ENCODE measurements around the gene ST7. TPM values are rescaled to one million over a fixed set of nuclear protein-coding genes. Genes with fewer than 3 reads are reported as not detected.
"Not testable (repeated sequence)": the region's sequence is repeated elsewhere in the genome, so short reads cannot be mapped to it uniquely, and the experiment has no call there.

Gene ST7
- total RNA-seq, 1 experiment from 2014 or later: 38.2 TPM

DNA sequence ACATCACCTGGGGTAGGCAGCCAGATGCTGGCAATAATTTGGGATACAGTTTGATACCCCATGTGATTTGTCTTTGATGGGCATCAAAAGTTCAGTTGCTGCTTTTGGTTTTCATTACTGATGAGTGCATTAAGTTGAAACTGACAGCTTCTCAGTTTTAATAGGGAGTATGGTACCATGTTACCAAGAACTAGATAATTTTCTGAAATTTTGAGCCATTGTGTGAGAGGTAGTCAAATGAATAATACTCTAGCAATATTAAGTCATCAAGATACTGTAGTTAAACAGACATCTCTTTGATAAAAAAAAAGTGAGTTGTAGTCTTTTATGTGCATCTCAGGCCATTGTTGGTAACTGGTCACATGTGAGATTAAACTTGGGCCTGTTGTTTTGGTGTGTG, 71.5 kb downstream of the ST7 start:
- H3K4me1 ChIP-seq: peaks cover 10% of the 10 kb centered on the region; the same call in 1 of the 2 replicates
- no peak overlapping the region for H3K4me3 ChIP-seq (ENCODE audit: low read depth, low read length)
- POLR2A ChIA-PET: no interaction called here
- no peaks in the 10 kb centered on the region for H3K4me1 Mint-ChIP-seq (ENCODE audit: low read depth, unreplicated experiment)
- H3K36me3 ChIP-seq (ENCODE audit: control insufficient read depth, insufficient read depth, low read length): no peaks in the 10 kb centered on the region
- peaks cover 7% of the 10 kb centered on the region for H3K9me3 Mint-ChIP-seq (ENCODE audit: unreplicated experiment)
- no peak for DNase-seq
- no peaks in the 10 kb centered on the region for H3K27me3 ChIP-seq (replicated peaks; ENCODE audit: control insufficient read depth, insufficient read depth, low read length)
- no peak for TF ChIP-seq CTCF (IDR thresholded peaks at IDR 0.05; ENCODE audit: insufficient read depth in 1 of 2, low read depth in 1 of 2, low read length in 1 of 2, severe bottlenecking in 1 of 2, unreplicated experiment in 1 of 2)
- H3K4me3 Mint-ChIP-seq (ENCODE audit: unreplicated experiment): no peak overlapping the region
- CTCF ChIA-PET: no interaction called here
- no TSS peak for BruUV-seq (replicated peaks)
- peaks cover 6% of the 10 kb centered on the region for H3K36me3 Mint-ChIP-seq (ENCODE audit: insufficient read depth, unreplicated experiment)
- H3K9me3 ChIP-seq: no peaks in the 10 kb centered on the region
- H3K27ac Mint-ChIP-seq (ENCODE audit: unreplicated experiment): no peak overlapping the region
- intact Hi-C loops (cut with micrococcal nuclease; ENCODE audit: unreplicated experiment): no loop called here
- H3K27me3 Mint-ChIP-seq (ENCODE audit: insufficient read depth, unreplicated experiment): no peaks in the 10 kb centered on the region

DNA sequence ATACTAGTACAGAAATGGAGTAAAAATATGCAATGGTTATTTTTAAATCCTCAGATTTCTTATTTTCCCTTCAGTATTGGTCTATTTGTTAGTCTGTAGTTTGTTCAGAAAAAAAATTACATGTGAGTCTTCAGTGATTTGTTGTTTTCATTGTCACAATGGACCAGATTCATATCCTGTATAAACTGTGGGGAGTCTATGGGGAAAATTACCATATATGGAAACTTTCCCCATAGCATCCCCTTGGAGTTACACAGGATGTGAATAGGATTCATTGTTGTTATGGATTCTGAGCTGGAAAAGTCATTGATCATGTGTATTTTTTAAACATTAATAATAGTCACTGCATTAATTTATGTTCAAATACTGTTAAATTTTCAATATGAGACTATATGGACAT, 72.6 kb downstream of the ST7 start:
- Histone ChIP-seq H3K36me3 (ENCODE audit: control insufficient read depth, insufficient read depth, low read length) (no peaks in the 10 kb centered on the region), H3K27me3 (replicated peaks; ENCODE audit: control insufficient read depth, insufficient read depth, low read length) (no peaks in the 10 kb centered on the region), H3K9me3 (no peaks in the 10 kb centered on the region), H3K4me3 (ENCODE audit: low read depth, low read length) (no peak overlapping the region), H3K4me1 (peaks cover 10% of the 10 kb centered on the region; the same call in 1 of the 2 replicates)
- DNase-seq: no peak
- no peaks in the 10 kb centered on the region for H3K27me3 Mint-ChIP-seq (ENCODE audit: insufficient read depth, unreplicated experiment)
- H3K36me3 Mint-ChIP-seq (ENCODE audit: insufficient read depth, unreplicated experiment): peaks cover 6% of the 10 kb centered on the region
- intact Hi-C loops (cut with micrococcal nuclease; ENCODE audit: unreplicated experiment): no loop called here
- POLR2A ChIA-PET: no interaction called here
- no peak overlapping the region for H3K27ac Mint-ChIP-seq (ENCODE audit: unreplicated experiment)
- no peaks in the 10 kb centered on the region for H3K4me1 Mint-ChIP-seq (ENCODE audit: low read depth, unreplicated experiment)
- CTCF ChIA-PET: no interaction called here
- BruUV-seq (replicated peaks): no TSS peak
- peaks cover 8% of the 10 kb centered on the region for H3K9me3 Mint-ChIP-seq (ENCODE audit: unreplicated experiment)
- no peak for TF ChIP-seq CTCF (IDR thresholded peaks at IDR 0.05; ENCODE audit: insufficient read depth in 1 of 2, low read depth in 1 of 2, low read length in 1 of 2, severe bottlenecking in 1 of 2, unreplicated experiment in 1 of 2)
- H3K4me3 Mint-ChIP-seq (ENCODE audit: unreplicated experiment): no peak overlapping the region

GRCh38 chr7:117030346-117030745, 77.0 kb downstream of the ST7 start:
- H3K9me3 Mint-ChIP-seq (ENCODE audit: unreplicated experiment); H3K27me3 Mint-ChIP-seq (ENCODE audit: insufficient read depth, unreplicated experiment); H3K4me1 ChIP-seq; H3K4me3 ChIP-seq (ENCODE audit: low read depth, low read length); H3K4me1 Mint-ChIP-seq (ENCODE audit: low read depth, unreplicated experiment); CTCF ChIA-PET; intact Hi-C loops (cut with micrococcal nuclease; ENCODE audit: unreplicated experiment); BruUV-seq (replicated peaks); H3K36me3 Mint-ChIP-seq (ENCODE audit: insufficient read depth, unreplicated experiment); H3K27ac Mint-ChIP-seq (ENCODE audit: unreplicated experiment); H3K4me3 Mint-ChIP-seq (ENCODE audit: unreplicated experiment); H3K27me3 ChIP-seq (replicated peaks; ENCODE audit: control insufficient read depth, insufficient read depth, low read length); DNase-seq; H3K9me3 ChIP-seq; POLR2A ChIA-PET; H3K36me3 ChIP-seq (ENCODE audit: control insufficient read depth, insufficient read depth, low read length): not testable (repeated sequence)

DNA sequence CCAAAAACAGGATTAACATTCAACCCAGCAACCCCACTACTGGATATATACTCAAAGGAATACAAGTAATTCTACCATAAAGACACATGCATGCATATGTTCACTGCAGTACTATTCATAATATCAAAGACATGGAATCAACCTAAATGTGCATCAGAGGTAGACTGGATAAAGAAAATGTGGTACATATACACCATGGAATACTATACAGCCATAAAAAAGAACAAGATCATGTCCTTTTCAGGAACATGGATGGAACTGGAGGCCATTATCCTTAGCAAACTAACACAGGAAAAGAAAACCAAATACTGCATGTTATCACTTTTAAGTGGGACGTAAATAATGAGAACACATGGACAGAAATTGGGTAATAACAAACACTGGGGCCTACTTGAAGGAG, 77.5 kb downstream of the ST7 start:
- H3K36me3 ChIP-seq (ENCODE audit: control insufficient read depth, insufficient read depth, low read length); H3K27me3 Mint-ChIP-seq (ENCODE audit: insufficient read depth, unreplicated experiment); BruUV-seq (replicated peaks); H3K4me1 Mint-ChIP-seq (ENCODE audit: low read depth, unreplicated experiment); intact Hi-C loops (cut with micrococcal nuclease; ENCODE audit: unreplicated experiment); H3K9me3 ChIP-seq; POLR2A ChIA-PET; H3K4me3 Mint-ChIP-seq (ENCODE audit: unreplicated experiment); H3K27ac Mint-ChIP-seq (ENCODE audit: unreplicated experiment); H3K36me3 Mint-ChIP-seq (ENCODE audit: insufficient read depth, unreplicated experiment); H3K9me3 Mint-ChIP-seq (ENCODE audit: unreplicated experiment); H3K4me3 ChIP-seq (ENCODE audit: low read depth, low read length); H3K4me1 ChIP-seq; DNase-seq; H3K27me3 ChIP-seq (replicated peaks; ENCODE audit: control insufficient read depth, insufficient read depth, low read length); CTCF ChIA-PET: not testable (repeated sequence)
